ENCODE data around the gene DNAI4. TPM values are rescaled to one million over a fixed set of nuclear protein-coding genes. Genes with fewer than 3 reads are reported as not detected.
"Not testable (repeated sequence)": the region's sequence is repeated elsewhere in the genome, so short reads cannot be mapped to it uniquely, and the experiment has no call there.

Gene DNAI4
- polyA plus RNA-seq, 1 experiment, result 2.1 TPM

DNA sequence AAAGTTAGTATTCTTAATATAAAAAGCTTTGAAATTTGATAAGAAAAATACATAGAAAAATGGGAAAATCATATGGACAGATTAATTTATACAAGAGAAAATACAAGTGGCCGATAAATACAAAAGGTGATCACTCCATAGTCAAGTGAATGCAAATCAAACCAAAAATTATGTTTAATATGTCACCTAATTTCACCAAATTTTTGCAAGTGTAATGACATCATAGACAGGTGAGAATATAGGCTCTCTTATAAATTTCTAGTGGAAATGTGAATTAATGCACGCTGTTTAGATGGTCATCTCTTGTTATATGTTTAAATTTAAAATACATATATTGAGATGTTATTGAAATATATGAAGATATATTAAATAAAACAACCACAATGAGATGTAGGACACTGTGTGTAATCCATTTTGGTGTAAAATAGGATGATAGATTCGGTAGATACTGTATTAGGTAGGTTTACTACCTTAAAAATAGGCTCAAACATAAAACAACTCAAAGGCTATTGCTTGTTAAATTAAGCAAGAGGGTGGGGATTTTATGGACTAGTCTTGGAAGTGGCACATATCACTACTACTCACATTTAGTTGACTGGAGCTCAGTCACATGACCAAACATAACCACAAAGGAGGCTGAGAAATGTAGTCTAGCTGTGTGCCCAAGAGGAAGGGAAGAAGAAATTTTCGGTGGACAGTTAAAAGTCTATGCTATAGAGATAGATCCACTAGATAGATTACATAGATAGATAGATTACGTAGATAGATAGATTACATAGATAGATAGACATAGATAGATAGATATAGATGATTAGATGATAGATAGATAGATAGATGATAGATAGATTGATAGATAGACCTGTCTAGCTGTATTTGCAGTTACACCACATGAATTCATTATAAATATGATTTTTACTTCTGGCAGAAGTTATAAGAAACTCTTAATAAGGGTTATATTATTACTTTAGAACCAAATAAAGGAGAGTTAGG is 132.7 kb downstream of the DNAI4 start:
- H3K27me3 ChIP-seq (ENCODE audit: control insufficient read depth, insufficient read depth, low read length), result no peaks in the 10 kb centered on the region
- no peaks in the 10 kb centered on the region for H3K9me3 ChIP-seq (ENCODE audit: control insufficient read depth, insufficient read depth, low read length)
- TF ChIP-seq, protein P1, sequence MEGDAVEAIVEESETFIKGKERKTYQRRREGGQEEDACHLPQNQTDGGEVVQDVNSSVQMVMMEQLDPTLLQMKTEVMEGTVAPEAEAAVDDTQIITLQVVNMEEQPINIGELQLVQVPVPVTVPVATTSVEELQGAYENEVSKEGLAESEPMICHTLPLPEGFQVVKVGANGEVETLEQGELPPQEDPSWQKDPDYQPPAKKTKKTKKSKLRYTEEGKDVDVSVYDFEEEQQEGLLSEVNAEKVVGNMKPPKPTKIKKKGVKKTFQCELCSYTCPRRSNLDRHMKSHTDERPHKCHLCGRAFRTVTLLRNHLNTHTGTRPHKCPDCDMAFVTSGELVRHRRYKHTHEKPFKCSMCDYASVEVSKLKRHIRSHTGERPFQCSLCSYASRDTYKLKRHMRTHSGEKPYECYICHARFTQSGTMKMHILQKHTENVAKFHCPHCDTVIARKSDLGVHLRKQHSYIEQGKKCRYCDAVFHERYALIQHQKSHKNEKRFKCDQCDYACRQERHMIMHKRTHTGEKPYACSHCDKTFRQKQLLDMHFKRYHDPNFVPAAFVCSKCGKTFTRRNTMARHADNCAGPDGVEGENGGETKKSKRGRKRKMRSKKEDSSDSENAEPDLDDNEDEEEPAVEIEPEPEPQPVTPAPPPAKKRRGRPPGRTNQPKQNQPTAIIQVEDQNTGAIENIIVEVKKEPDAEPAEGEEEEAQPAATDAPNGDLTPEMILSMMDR (IDR thresholded peaks at IDR 0.05; ENCODE audit: low read depth, low read length), result no peak
- no peak for DNase-seq (ENCODE audit: low read depth, low spot score)
- ChIA-PET POLR2A (no interaction called here), CTCF (no interaction called here)
- H3K4me3 ChIP-seq (ENCODE audit: low read depth, low read length), result no peak overlapping the region
- H3K27ac ChIP-seq (ENCODE audit: low read depth, low read length), result no peak overlapping the region

DNA sequence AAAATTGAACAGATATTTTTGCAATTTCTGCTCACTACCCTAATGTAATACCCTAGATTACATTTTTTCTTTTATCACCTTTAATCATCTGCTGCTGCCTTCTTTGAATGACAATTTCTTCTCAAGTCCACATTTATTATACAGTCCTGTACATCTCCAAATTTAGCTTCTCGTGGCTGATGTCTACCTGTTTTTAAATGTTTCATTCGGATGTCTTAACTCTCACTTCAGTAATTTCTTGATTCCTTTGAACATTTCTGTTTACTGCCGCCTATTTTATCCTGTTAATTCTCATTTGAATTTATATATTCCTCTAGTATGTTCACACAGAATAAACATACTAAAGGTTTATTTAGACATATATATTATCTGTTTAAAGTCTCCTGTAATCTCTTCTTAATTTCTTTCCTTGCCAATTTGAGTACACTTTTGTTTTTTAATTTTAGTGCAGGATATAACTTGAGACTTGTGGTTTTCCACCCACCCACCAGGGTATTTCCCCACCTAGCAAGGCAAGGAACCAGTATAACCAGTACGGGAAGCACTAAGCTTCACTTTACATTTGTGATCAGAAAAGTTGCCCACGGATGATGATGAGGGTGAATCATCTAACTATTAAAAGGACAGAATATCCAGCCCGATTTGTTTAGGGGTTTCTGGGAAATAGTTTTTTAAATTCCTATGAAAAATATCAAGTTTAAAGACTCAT is 136.3 kb downstream of the DNAI4 start:
- no peak overlapping the region for H3K4me3 ChIP-seq (ENCODE audit: low read depth, low read length)
- H3K27me3 ChIP-seq (ENCODE audit: control insufficient read depth, insufficient read depth, low read length), result no peaks in the 10 kb centered on the region
- no peak for DNase-seq (ENCODE audit: low read depth, low spot score)
- POLR2A ChIA-PET, result no interaction called here
- CTCF ChIA-PET, result interaction anchor here (0.6 kb wide), 1 partner anchor 1654 kb away, joined by 5 read pairs; no protein-coding TSS in a partner anchor
- no peak overlapping the region for H3K27ac ChIP-seq (ENCODE audit: low read depth, low read length)
- TF ChIP-seq, protein P1 (IDR thresholded peaks at IDR 0.05; ENCODE audit: low read depth, low read length), result no peak
- no peaks in the 10 kb centered on the region for H3K9me3 ChIP-seq (ENCODE audit: control insufficient read depth, insufficient read depth, low read length)

DNA sequence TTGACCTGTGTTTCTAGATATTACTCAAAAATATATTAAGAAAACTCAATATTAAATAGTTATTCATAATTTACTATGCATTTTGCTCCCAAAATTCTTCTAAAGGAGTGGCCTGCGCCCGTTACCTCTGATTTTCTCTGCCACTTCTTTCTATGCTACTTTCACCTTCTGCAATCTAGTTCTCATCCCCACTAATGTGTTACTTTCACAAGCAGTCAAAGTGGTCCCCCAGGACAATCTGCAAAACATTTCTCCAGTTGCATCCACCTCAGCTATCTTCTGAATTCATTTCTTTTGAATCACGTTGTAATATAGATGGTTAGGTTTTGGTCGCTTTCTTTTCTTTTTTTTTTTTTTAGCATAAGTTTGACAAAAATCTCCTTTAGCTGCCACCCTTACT is 137.0 kb downstream of the DNAI4 start:
- ChIA-PET POLR2A (no interaction called here), CTCF (interaction anchor here (0.6 kb wide), 1 partner anchor 1655 kb away, joined by 5 read pairs; no protein-coding TSS in a partner anchor)
- Histone ChIP-seq H3K4me3 (ENCODE audit: low read depth, low read length) (no peak overlapping the region), H3K9me3 (ENCODE audit: control insufficient read depth, insufficient read depth, low read length) (no peaks in the 10 kb centered on the region), H3K27me3 (ENCODE audit: control insufficient read depth, insufficient read depth, low read length) (no peaks in the 10 kb centered on the region), H3K27ac (ENCODE audit: low read depth, low read length) (no peak overlapping the region)
- TF ChIP-seq, protein P1 (IDR thresholded peaks at IDR 0.05; ENCODE audit: low read depth, low read length), result no peak
- no peak for DNase-seq (ENCODE audit: low read depth, low spot score)

DNA sequence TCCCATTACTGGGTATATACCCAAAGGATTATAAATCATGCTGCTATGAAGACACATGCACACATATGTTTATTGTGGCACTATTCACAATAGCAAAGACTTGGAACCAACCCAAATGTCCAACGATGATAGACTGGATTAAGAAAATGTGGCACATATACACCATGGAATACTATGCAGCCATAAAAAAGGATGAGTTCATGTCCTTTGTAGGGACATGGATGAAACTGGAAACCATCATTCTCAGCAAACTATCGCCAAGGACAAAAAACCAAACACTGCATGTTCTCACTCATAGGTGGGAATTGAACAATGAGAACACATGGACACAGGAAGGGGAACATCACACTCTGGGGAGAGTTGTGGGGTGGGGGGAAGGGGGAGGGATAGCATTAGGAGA is 138.9 kb downstream of the DNAI4 start:
- H3K9me3 ChIP-seq (ENCODE audit: control insufficient read depth, insufficient read depth, low read length); DNase-seq (ENCODE audit: low read depth, low spot score); POLR2A ChIA-PET; H3K27ac ChIP-seq (ENCODE audit: low read depth, low read length); H3K27me3 ChIP-seq (ENCODE audit: control insufficient read depth, insufficient read depth, low read length); CTCF ChIA-PET; H3K4me3 ChIP-seq (ENCODE audit: low read depth, low read length): not testable (repeated sequence)

DNA sequence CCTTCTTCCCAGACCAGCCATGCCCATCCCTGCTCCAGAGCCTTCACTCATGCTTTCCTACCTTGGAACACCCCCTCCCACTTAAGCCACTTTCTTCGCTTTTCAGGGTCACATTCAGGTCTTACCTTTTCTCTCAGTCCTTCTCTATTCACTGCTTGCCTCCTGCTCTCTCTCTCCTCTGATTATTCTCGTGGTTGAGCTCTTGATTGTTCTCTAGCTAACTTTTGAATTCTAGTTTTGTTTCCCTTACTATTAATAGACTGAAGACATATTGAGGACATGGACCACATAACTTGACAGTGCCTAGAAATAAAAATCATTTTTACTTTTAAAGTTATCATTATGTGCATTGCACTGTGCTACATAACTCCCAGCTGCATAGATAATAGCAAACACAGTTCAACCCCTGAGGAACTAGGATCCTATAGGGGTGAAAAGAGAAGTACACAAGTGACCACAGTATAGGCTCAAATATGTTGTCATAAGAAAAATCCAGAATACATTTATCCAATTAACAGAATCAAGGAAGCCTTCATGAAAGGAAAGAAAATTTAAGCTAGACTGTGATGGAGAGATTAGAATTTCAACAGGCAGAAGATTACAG is 145.1 kb downstream of the DNAI4 start:
- POLR2A ChIA-PET, result no interaction called here
- Histone ChIP-seq H3K9me3 (ENCODE audit: control insufficient read depth, insufficient read depth, low read length) (no peaks in the 10 kb centered on the region), H3K27me3 (ENCODE audit: control insufficient read depth, insufficient read depth, low read length) (no peaks in the 10 kb centered on the region), H3K27ac (ENCODE audit: low read depth, low read length) (no peak overlapping the region), H3K4me3 (ENCODE audit: low read depth, low read length) (no peak overlapping the region)
- CTCF ChIA-PET, result interaction anchor here (0.6 kb wide), 1 partner anchor 58 kb away, joined by 3 read pairs; no protein-coding TSS in a partner anchor
- DNase-seq (ENCODE audit: low read depth, low spot score), result no peak
- TF ChIP-seq, protein P1 (IDR thresholded peaks at IDR 0.05; ENCODE audit: low read depth, low read length), result no peak

Data from AG04450 (cell line).